H1 (cell line): ENCODE measurements around the gene CAP2. TPM values are rescaled to one million over a fixed set of nuclear protein-coding genes. Genes with fewer than 3 reads are reported as not detected.
A peak's percentile ranks its signal among the peaks of the same experiment; 100 is the strongest.
"Not testable (repeated sequence)": the region's sequence is repeated elsewhere in the genome, so short reads cannot be mapped to it uniquely, and the experiment has no call there.

ENCODE experiments used
- CTCF ChIA-PET: fragments of 300-600 bp; sonication (Branson Sonifier 250); formaldehyde crosslinking; loops from one replicate; lab custom pipeline; 2021; ENCODE audit not compliant: partially characterized antibody; lab: Charles Lee
- POLR2A ChIA-PET: fragments of 300-600 bp; sonication (Branson Sonifier 250); formaldehyde crosslinking; loops from one replicate; lab custom pipeline; 2021; ENCODE audit warnings: inconsistent platforms; ENCODE audit not compliant: partially characterized antibody; lab: Charles Lee
- DNase-seq, 2 experiments: peaks; one replicate each; pipeline versions ENCODE4 v3.0.0 to v3.0.0-alpha.2; 2010 to 2022; ENCODE audit warnings: low spot score in 2 of 2, low read depth in 1 of 2, mixed read lengths in 1 of 2
- FAIRE-seq: peaks from 2 replicates; lab custom pipeline; 2011; peaks lifted over from hg19 to GRCh38; lab: Jason Lieb, UNC
- H2AFZ ChIP-seq: 2 replicates; pipeline ENCODE4 v1.8.1; 2012; ENCODE audit warnings: low read length, inconsistent platforms
- H2AK5ac ChIP-seq: 2 replicates; pipeline ENCODE4 v1.6.1; 2013; ENCODE audit warnings: low read depth, low read length
- H2BK120ac ChIP-seq: replicated peaks from 2 replicates; pipeline ENCODE3; 2013; ENCODE audit warnings: low read depth, low read length, inconsistent platforms
- H2BK12ac ChIP-seq: 2 replicates; pipeline ENCODE4 v1.6.1; 2013; ENCODE audit warnings: low read depth, low read length
- H2BK15ac ChIP-seq: 2 replicates; pipeline ENCODE4 v1.6.1; 2013; ENCODE audit warnings: low read length
- H2BK20ac ChIP-seq: 2 replicates; pipeline ENCODE4 v1.6.1; 2013; ENCODE audit warnings: low read length
- H2BK5ac ChIP-seq: 2 replicates; pipeline ENCODE4 v1.6.1; 2013; ENCODE audit warnings: low read depth, low read length
- H3K14ac ChIP-seq: 2 replicates; pipeline ENCODE4 v1.6.1; 2013; ENCODE audit warnings: inconsistent platforms; ENCODE audit not compliant: insufficient read length
- H3K18ac ChIP-seq: 2 replicates; pipeline ENCODE4 v1.6.1; 2013; ENCODE audit warnings: low read length; ENCODE audit errors: extremely low read depth
- H3K23ac ChIP-seq: 2 replicates; pipeline ENCODE4 v1.6.1; 2013; ENCODE audit warnings: inconsistent platforms; ENCODE audit not compliant: insufficient read length
- H3K23me2 ChIP-seq: 2 replicates; pipeline ENCODE4 v1.6.1; 2013; ENCODE audit warnings: low read depth, low read length
- H3K27ac ChIP-seq: 2 replicates; pipeline ENCODE4 v1.6.1; 2011; ENCODE audit warnings: low read depth, low read length, inconsistent platforms
- H3K27me3 ChIP-seq, 4 experiments: replicated peaks in 1 of 4; 1 replicate in 1 of 4; 2 replicates in 3 of 4; pipeline versions ENCODE4 v1.6.1 to v1.8.1; 2011 to 2013; ENCODE audit warnings: low read length in 3 of 4, mild to moderate bottlenecking in 3 of 4, inconsistent platforms in 2 of 4, mixed read lengths in 2 of 4, moderate library complexity in 1 of 4; ENCODE audit not compliant: control insufficient read depth in 3 of 4, insufficient read depth in 3 of 4; ENCODE audit errors: extremely low read depth in 1 of 4
- H3K36me3 ChIP-seq, 4 experiments: 2 replicates each; pipeline versions ENCODE4 v1.6.1 to v1.8.1; 2011 to 2013; ENCODE audit warnings: mild to moderate bottlenecking in 4 of 4, low read length in 3 of 4, moderate library complexity in 2 of 4, control low read depth in 1 of 4, inconsistent platforms in 1 of 4; ENCODE audit not compliant: insufficient read depth in 4 of 4, control insufficient read depth in 2 of 4
- H3K4ac ChIP-seq: replicated peaks from 2 replicates; pipeline ENCODE3; 2013; ENCODE audit warnings: low read length, low read depth, mixed read lengths, inconsistent platforms; ENCODE audit not compliant: insufficient read length
- H3K4me1 ChIP-seq, 4 experiments: replicated peaks in 1 of 4; 1 replicate in 1 of 4; 2 replicates in 3 of 4; pipeline versions ENCODE4 v1.6.1 to v1.8.1; 2011 to 2013; ENCODE audit warnings: low read length in 3 of 4, inconsistent platforms in 2 of 4, mixed read lengths in 1 of 4; ENCODE audit not compliant: insufficient read depth in 4 of 4, control insufficient read depth in 3 of 4
- H3K4me2 ChIP-seq, 2 experiments: 2 replicates each; pipeline versions ENCODE4 v1.6.1 to v1.8.1; 2011 to 2013; ENCODE audit warnings: low read depth in 2 of 2, low read length in 2 of 2, control low read depth in 1 of 2, inconsistent platforms in 1 of 2, mild to moderate bottlenecking in 1 of 2; ENCODE audit not compliant: insufficient read depth in 1 of 2
- H3K4me3 ChIP-seq, 4 experiments: fragments of 200-600, 300-600 bp in 1 of 4; sonication (generic), shearing (Covaris generic), sonication (Bioruptor Twin) in 1 of 4; 2 replicates each; pipeline versions ENCODE4 v1.5.1 to v1.8.1; 2011 to 2016; ENCODE audit warnings: low read length in 4 of 4, low read depth in 3 of 4, control low read depth in 2 of 4, inconsistent platforms in 2 of 4, mild to moderate bottlenecking in 2 of 4, mixed read lengths in 1 of 4, moderate library complexity in 1 of 4; ENCODE audit not compliant: insufficient read depth in 2 of 4; ENCODE audit errors: extremely low read depth in 1 of 4
- H3K56ac ChIP-seq: replicated peaks from 2 replicates; pipeline ENCODE3; 2013; ENCODE audit warnings: low read depth, mild to moderate bottlenecking, mixed read lengths, low read length, inconsistent platforms; ENCODE audit not compliant: insufficient read length
- H3K79me1 ChIP-seq: 2 replicates; pipeline ENCODE4 v1.6.1; 2013; ENCODE audit warnings: low read depth, low read length, control low read depth
- H3K79me2 ChIP-seq, 2 experiments: 2 replicates each; pipeline versions ENCODE4 v1.6.1 to v1.8.1; 2012 to 2013; ENCODE audit warnings: low read length in 2 of 2, mild to moderate bottlenecking in 2 of 2, inconsistent platforms in 1 of 2; ENCODE audit not compliant: insufficient read depth in 2 of 2, control insufficient read depth in 1 of 2
- H3K9ac ChIP-seq, 4 experiments: replicated peaks in 1 of 4; 1 replicate in 1 of 4; 2 replicates in 3 of 4; pipeline versions ENCODE4 v1.6.1 to v1.8.1; 2011 to 2013; ENCODE audit warnings: low read depth in 3 of 4, low read length in 3 of 4, control low read depth in 2 of 4, mild to moderate bottlenecking in 2 of 4, moderate library complexity in 2 of 4, inconsistent platforms in 1 of 4; ENCODE audit errors: extremely low read depth in 1 of 4
- H3K9me3 ChIP-seq, 2 experiments: 2 replicates each; pipeline versions ENCODE4 v1.6.1 to v1.8.1; 2012 to 2013; ENCODE audit warnings: mild to moderate bottlenecking in 2 of 2, moderate library complexity in 2 of 2, control low read depth in 1 of 2, inconsistent platforms in 1 of 2, low read depth in 1 of 2, low read length in 1 of 2, mixed read lengths in 1 of 2; ENCODE audit not compliant: insufficient read depth in 2 of 2
- H4K20me1 ChIP-seq, 2 experiments: replicated peaks in 1 of 2; 2 replicates each; pipeline versions ENCODE3 to v1.8.1; 2011 to 2013; ENCODE audit warnings: inconsistent platforms in 2 of 2, low read length in 2 of 2, mild to moderate bottlenecking in 1 of 2; ENCODE audit not compliant: insufficient read depth in 2 of 2, control insufficient read depth in 1 of 2
- H4K5ac ChIP-seq: 2 replicates; pipeline ENCODE4 v1.6.1; 2013; ENCODE audit warnings: low read length, low read depth, mixed read lengths, inconsistent platforms; ENCODE audit not compliant: insufficient read length
- H4K8ac ChIP-seq: 2 replicates; pipeline ENCODE4 v1.8.0; 2013; ENCODE audit warnings: mild to moderate bottlenecking, moderate library complexity, low read length, inconsistent platforms; ENCODE audit not compliant: insufficient read depth; ENCODE audit errors: extremely low read depth
- H4K91ac ChIP-seq: replicated peaks from 2 replicates; pipeline ENCODE3; 2013; ENCODE audit warnings: low read length, mixed read lengths, inconsistent platforms; ENCODE audit not compliant: insufficient read length
- WGBS, 2 experiments: shearing (Covaris generic) in 1 of 2; methylation state at CpG; one replicate each; pipeline versions ENCODE4 v1.1.6 to v1.1.7; 2013 to 2015; ENCODE audit warnings: low lambda C conversion rate in 2 of 2, mixed read lengths in 2 of 2, inconsistent platforms in 1 of 2, low coverage in 1 of 2, missing lambda C conversion rate in 1 of 2; ENCODE audit not compliant: insufficient replicate concordance in 2 of 2, insufficient coverage in 1 of 2, insufficient read length in 1 of 2; ENCODE audit errors: extremely low coverage in 1 of 2, missing lambda C conversion rate in 1 of 2; 5-methylcytosine and 5-hydroxymethylcytosine counted together
- polyA plus RNA-seq, 7 experiments: library from polyadenylated mRNA; depleted of rRNA in 3 of 7; stranded (reverse) in 5 of 7; unstranded in 2 of 7; fragments of >200 nt in 5 of 7; fragments of 200-250 nt in 2 of 7; gene quantifications; 1 replicate in 5 of 7; 2 replicates in 1 of 7; 4 replicates in 1 of 7; pipeline versions ENCODE4 v1.2.1 to v1.2.3, GENCODE V29; 2011 to 2013; ENCODE audit warnings: missing spikeins in 2 of 7, mixed read lengths in 2 of 7
- total RNA-seq: library from RNA; stranded (reverse); fragmentation: NEBNext Ultra II Directional; extraction: Animal tissue kit (Norgen Biotek cat#: 25700); gene quantifications from 2 replicates; pipeline ENCODE4 v1.2.1, GENCODE V29; 2021

CAP2 gene
- total and polyA plus RNA-seq, 2 of the 8 experiments (the other 6 are each of a cell fraction or from before 2014, with no cell fraction given): 7.2 to 10.0 TPM

GRCh38 chr6:17581282-17581681 lies 187.9 kb downstream of the CAP2 start:
- not testable (repeated sequence) for H3K36me3 ChIP-seq, H2BK20ac ChIP-seq, H3K9ac ChIP-seq, H3K79me1 ChIP-seq, H4K8ac ChIP-seq, H3K56ac ChIP-seq, FAIRE-seq, H3K4ac ChIP-seq, H2BK12ac ChIP-seq, H2BK120ac ChIP-seq, H3K79me2 ChIP-seq, H3K4me1 ChIP-seq, H3K27ac ChIP-seq, H3K23me2 ChIP-seq, H2BK5ac ChIP-seq, H2BK15ac ChIP-seq, H3K14ac ChIP-seq, H2AFZ ChIP-seq, H3K27me3 ChIP-seq, H3K4me3 ChIP-seq, H3K23ac ChIP-seq, H4K91ac ChIP-seq, H2AK5ac ChIP-seq, H3K9me3 ChIP-seq, H4K5ac ChIP-seq, H3K18ac ChIP-seq, DNase-seq, H4K20me1 ChIP-seq
- H3K4me2 ChIP-seq: 0 out of 4 replicates have a peak overlapping the region, but pooled peaks of 1 of the 2 experiments have one; percentile 45
- ChIA-PET POLR2A (interaction anchor here (1.2 kb wide), 1 partner anchor 393 kb away, joined by 3 read pairs; no protein-coding TSS in a partner anchor), CTCF (interaction anchor here (0.6 to 2.3 kb wide), 8 partner anchors 76 to 530 kb away, joined by 3 to 11 read pairs (median 4); partner anchors contain the start of gene CAP2)
- 94% methylated on average over 7 of the region's 7 CpGs; no CpG with 5 or more reads in 1 of the 2 experiments for WGBS, 2 experiments
